Fibroblast of gingiva (primary cell): ENCODE data around the gene CATSPERE.
"Not testable (repeated sequence)": the region's sequence is repeated elsewhere in the genome, so short reads cannot be mapped to it uniquely, and the experiment has no call there.

Experiments used
- DNase-seq: peaks from one replicate; pipeline ENCODE4 v3.0.0-alpha.2; 2011; ENCODE audit warnings: low read depth

Gene CATSPERE

GRCh38 chr1:244449936-244450508 is 11.1 kb upstream of the CATSPERE start:
- no peak for DNase-seq

DNA sequence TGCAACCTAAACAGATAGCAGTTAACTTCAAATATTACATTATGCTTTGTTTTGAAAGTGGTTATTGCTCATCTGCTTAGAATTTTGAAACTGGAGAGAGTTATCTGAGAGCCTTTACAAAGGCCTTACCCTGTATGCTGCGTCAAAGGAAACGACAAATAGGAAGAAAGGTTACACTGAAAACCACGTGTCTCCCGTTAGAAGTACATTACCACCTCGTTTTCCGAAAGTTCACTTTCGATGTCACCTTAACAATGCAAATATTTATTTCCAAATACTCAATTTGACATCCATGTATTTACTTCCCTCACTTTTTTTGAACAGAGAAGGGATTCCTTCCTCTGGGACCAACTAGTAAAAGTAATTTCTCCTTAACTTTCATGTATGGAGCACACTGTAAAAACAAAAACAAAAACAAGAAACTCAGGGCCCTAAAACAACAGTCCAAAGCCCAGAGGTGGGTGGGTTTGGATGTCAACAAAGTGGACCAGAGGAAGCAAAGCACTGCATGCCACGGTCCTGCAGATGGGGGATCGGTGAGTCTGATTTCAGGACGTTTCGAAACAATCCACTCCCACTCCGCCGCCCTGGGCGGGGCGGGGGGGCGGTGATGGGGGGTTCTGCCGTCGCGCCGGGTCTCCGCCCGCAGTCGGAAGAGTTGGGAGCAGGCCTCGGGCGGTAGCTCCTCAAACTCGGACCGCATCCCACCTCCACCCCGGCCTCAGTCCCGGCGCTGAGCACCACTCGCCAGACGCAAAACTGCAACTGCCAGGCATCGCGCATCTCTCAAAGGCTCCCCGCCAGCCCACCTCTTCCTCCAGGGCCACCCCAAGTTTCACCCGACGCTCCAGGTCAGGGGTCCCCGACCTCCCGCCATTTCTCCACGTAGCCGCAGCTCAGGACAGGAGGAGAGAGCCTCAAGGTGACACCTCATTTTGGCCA is 10.2 kb upstream of the CATSPERE start:
- peak; percentile 86 for DNase-seq

DNA sequence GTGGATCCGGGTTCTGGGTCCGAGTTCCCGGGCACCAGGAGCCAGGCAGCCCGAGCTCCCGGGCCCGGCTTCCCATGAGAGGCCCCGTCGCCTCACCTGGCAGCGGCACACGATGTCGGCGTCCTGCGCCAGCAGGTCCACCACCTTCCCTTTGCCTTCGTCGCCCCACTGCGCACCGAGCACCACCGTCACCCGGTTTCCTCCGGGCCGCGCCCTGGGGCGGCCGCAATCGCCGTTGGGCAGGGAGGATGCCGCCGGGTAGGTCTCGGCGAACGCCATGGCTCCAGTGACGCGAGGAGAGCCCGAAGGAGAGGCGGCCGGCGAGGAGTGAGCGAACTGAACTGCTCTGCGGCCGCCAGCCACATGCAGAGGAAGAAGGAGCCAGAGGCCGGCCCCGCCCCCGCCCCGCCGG is 9.5 kb upstream of the CATSPERE start, which contains the start of gene ADSS2:
TSS of gene ADSS2 (minus strand) at position 371 of the 412 bp plus-strand sequence. CDS start at position 279, 92 bp downstream.
- DNase-seq = no peak

DNA sequence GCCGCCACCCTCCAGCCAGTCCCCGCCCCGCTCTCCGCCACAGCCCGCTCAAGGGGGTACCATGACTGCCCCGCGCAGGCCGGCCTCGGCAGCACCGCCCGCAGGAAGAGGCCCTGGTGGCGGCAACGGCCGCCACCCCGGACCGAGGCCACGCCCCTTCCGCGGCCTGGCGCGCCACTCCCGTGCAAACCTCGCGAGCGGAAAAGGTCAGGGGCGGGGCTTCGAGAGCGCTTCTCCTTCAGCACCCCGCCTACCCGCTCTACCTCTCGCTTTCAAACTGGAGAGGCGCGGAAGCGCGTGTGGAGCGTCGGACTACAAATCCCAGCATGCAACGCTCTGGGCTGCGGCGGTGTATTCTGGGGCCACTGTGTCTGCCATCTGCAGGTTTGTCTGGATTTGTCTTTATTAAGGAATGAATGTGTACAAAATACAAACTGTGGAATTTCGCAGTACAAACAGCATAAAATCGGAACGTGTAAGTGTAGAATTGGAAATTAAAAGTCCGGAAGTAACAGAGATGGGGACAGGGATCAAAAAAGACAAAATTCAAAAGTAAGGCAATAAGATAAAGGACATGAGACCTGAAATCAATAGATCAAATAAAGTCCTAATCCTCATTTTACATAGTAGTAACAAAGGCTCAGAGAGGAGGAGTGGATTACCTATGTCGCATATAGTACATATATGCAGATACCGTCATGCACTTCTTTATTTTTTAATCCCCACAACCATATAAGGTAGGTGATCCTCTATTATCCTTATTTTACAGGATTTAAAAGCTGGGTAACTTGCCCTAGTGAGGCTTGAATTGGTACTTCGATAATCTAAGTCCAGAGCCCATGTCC is 8.9 kb upstream of the CATSPERE start:
- DNase-seq = peak; percentile 99

- no peak for DNase-seq
These were observed 6.7 kb upstream of the CATSPERE start for GRCh38 chr1:244454412-244454811.

- no peak for DNase-seq
These were observed 4.5 kb upstream of the CATSPERE start for GRCh38 chr1:244456586-244456985.

GRCh38 chr1:244458781-244459180 is 2.3 kb upstream of the CATSPERE start:
- no peak for DNase-seq

DNA sequence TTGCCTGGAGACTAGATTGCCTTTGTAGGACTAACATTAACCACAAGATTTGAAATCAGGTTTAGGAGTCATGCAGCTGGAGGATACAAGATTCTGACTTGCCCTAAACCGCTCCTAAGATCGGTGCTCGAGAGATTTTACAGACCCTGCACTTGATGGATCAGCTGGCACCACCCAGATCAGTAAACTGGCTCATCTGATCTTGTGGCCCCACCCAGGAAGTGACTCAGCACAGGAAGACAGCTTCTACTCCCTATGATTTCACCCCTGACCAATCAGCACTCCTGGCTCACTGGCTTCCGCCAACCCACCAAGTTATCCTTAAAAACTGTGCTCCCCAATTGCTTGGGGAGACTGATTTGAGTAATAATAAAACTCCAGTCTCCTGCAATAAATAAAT is 876 bp upstream of the CATSPERE start:
- DNase-seq = no peak

DNA sequence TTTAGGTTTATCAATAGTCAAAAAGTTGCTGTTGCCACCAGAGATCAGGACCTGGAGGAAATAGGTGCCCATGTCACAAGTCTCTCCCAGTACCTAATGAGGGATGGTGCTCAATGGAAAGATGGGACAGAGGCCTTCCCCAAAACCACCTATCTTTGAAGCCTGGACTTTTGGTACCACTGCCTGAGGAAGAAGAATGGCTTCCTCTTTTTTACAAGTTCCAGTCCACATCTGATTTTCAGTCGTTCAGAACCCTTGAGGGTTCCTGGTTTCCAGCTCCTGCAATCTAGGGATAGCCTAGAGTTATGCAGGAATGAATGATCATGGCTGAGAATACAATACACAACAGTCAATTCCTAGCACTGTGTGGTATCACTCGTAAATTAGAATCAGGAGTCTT is 5.7 kb downstream of the CATSPERE start:
- no peak for DNase-seq

GRCh38 chr1:244473059-244473605 is 12.1 kb downstream of the CATSPERE start:
- DNase-seq = no peak

- not testable (repeated sequence) for DNase-seq
These were observed 23.9 kb downstream of the CATSPERE start for GRCh38 chr1:244484971-244485370.

- DNase-seq = no peak
These were observed 33.6 kb downstream of the CATSPERE start for GRCh38 chr1:244494653-244495052.

DNA sequence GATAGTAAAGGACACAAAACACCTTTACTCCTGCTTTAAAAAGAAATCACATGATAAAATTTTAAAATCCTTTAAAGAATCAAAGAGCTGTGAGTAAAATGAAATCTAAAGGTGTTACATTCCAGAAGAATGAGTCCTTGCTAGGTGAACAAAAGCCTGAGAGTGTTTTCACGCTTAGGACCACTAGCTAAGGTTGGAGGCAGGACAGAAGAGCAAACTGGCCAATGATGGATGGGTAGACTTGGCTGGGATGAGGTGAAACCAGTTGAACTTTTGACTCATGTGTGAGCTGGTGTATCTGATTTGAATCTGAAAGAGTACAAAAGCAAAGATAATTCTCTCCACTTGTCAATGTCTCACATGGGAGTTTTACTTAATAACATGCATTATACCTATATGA is 35.1 kb downstream of the CATSPERE start:
- no peak for DNase-seq

DNA sequence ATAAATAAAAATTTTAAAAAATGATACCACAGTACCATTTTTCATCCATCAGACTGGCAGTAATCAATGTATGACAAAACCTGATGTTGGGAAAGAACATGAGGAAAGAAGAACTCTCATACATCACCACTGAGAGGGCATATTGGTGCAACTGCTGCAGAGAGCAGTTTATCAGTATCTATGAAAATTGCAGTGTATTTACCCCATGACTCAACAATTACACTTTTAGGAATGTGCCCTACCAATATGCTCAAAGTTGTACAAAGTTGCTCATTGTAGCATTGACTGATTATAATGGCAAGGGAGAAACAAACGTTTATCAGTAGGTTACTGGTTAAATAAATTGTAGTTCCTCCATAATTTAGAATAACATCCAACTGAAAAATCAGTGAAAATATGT is 36.7 kb downstream of the CATSPERE start:
- DNase-seq = no peak

DNA sequence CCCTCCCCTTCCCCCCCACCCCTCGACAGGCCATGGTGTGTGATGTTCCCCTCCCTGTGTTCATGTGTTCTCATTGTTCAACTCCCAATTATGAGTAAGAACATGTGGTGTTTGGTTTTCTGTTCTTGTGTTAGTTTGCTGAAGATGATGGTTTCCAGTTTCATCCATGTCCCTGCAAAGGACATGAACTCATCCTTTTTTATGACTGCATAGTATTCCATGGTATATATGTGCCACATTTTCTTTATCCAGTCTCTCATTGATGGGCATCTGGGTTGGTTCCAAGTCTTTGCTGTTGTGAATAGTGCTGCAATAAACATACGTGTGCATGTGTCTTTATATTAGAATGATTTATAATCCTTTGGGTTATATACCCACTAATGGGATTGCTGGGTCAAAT is 38.4 kb downstream of the CATSPERE start:
- DNase-seq = not testable (repeated sequence)

GRCh38 chr1:244500515-244500914 is 39.4 kb downstream of the CATSPERE start:
- DNase-seq = not testable (repeated sequence)

GRCh38 chr1:244502630-244503029 is 41.6 kb downstream of the CATSPERE start:
- DNase-seq = no peak

DNA sequence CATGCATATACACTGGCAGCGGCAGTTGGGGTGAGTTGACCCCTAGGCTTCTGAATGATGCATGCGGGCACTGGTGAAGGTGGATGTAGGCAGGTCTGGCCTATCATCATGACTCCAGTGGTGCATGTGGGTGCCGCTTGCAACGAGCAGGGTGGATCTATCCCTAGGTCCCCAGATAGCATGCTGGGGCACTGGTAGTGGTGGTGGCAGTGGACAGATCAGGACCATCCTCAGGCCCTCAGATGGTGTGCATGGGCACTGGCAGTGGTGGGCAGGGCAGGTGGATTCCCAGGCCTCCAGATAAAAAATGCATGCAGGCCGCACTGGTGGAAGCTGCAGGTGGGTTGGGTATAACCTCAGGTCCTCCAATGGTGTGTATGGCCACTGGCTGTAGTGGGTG is 52.4 kb downstream of the CATSPERE start:
- DNase-seq = no peak

- DNase-seq = no peak
These were observed 54.6 kb downstream of the CATSPERE start for GRCh38 chr1:244515680-244516079.

DNA sequence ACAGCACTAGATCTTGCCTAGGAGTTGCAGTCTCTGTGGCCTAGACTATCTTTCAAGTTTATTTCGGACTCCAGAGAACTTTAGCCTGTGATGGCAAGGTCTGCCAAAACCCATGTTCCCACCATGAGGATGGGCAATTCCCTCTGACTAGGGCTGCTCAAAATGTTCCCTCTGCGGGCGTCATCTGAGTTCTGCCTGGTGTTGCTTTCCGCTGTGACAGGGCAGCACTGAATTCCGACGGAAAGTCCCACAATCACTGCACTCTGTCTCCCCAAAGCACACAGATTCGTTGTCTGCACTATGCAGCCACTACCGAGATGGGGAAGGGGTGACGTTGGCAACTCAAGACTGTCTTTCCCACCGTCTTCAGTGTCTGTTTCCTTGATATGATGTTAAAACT is 75.2 kb downstream of the CATSPERE start:
- no peak for DNase-seq

DNA sequence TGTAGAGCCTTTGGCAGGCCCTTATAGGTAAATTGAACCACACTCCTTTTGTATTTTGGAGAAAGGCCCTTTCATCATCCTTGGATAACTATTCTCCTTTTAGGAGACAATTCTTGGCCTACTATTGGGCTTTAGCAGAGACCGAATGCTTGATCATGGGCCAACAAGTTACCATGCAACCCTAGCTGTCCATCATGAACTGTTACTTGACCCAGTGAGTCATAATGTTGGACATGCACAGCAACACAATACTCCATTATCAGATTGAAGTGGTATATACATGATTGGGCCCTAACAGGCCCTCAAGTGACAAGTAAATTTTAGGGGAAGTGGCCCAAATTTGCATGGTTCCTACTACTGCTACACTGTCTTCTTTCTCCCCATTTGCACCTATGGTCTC is 84.4 kb downstream of the CATSPERE start:
- peak; percentile 16 for DNase-seq

DNA sequence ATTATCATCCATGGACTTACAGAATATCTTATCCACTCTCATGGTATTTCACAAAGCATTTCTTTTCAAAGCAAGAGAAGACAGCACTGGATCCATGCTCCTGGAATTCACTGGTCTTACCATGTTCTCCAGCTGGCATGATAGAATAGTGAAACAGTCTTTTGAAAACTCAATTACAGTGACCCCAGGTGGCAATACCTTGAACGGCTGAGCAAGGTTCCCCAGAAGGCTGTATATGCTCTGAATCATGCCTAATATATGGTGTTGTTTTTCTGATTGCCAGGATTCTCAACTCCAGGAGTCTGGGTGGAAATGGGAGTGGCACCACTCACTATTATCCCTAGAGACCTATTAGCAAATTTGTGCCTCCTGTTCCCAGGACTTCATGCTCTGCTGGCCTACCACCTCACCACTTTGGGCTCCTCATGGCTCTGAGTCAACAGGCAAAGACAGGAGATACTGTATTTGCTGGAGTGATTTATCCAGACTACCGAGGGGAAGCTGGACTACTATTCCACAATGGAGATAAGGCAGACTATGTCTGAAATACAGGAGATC is 87.6 kb downstream of the CATSPERE start:
- DNase-seq = no peak
